Rectal smooth muscle tissue (tissue), 1 donor: ENCODE data around the gene RAD51B.
A peak's percentile ranks its signal among the peaks of the same experiment; 100 is the strongest.
"Not testable (repeated sequence)": the region's sequence is repeated elsewhere in the genome, so short reads cannot be mapped to it uniquely, and the experiment has no call there.

ENCODE experiments used
- H3K27ac ChIP-seq: one replicate; pipeline ENCODE4 v1.7.0; 2013; ENCODE audit warnings: low read depth, low read length, inconsistent platforms
- H3K27me3 ChIP-seq: one replicate; pipeline ENCODE4 v1.7.0; 2013; ENCODE audit warnings: low read length; ENCODE audit not compliant: control insufficient read depth, insufficient read depth
- H3K36me3 ChIP-seq: one replicate; pipeline ENCODE4 v1.7.0; 2013; ENCODE audit warnings: low read length; ENCODE audit not compliant: control insufficient read depth, insufficient read depth
- H3K4me1 ChIP-seq: one replicate; pipeline ENCODE4 v1.7.0; 2013; ENCODE audit warnings: low read length; ENCODE audit not compliant: control insufficient read depth, insufficient read depth
- H3K4me3 ChIP-seq: one replicate; pipeline ENCODE4 v1.7.0; 2013; ENCODE audit warnings: low read length
- H3K9ac ChIP-seq: one replicate; pipeline ENCODE4 v1.7.0; 2013; ENCODE audit warnings: low read length

The RAD51B gene

GRCh38 chr14:68253878-68254528 lies 434.4 kb downstream of the RAD51B start:
- Histone ChIP-seq H3K4me3 (no peak overlapping the region), H3K9ac (no peak overlapping the region), H3K27ac (peak overlapping the region; percentile 50), H3K4me1 (peaks cover 41% of the 10 kb centered on the region), H3K36me3 (no peaks in the 10 kb centered on the region), H3K27me3 (no peaks in the 10 kb centered on the region)

- H3K27ac ChIP-seq = peak overlapping the region; percentile 65
These were observed 435.3 kb downstream of the RAD51B start for GRCh38 chr14:68254669-68255527.

GRCh38 chr14:68255693-68256178 lies 436.2 kb downstream of the RAD51B start:
- Histone ChIP-seq H3K27me3 (no peaks in the 10 kb centered on the region), H3K4me1 (peaks cover 38% of the 10 kb centered on the region), H3K9ac (no peak overlapping the region), H3K27ac (peak overlapping the region; percentile 65), H3K36me3 (no peaks in the 10 kb centered on the region), H3K4me3 (no peak overlapping the region)

More at GRCh38 chr14:68254669-68255527, 435.3 kb downstream of the RAD51B start:
- peaks cover 38% of the 10 kb centered on the region for H3K4me1 ChIP-seq
- H3K4me3 ChIP-seq = no peak overlapping the region
- no peaks in the 10 kb centered on the region for H3K36me3 ChIP-seq
- no peak overlapping the region for H3K9ac ChIP-seq
- H3K27me3 ChIP-seq = no peaks in the 10 kb centered on the region

- H3K9ac ChIP-seq = no peak overlapping the region
- peaks cover 32% of the 10 kb centered on the region for H3K4me1 ChIP-seq
- H3K4me3 ChIP-seq = no peak overlapping the region
- H3K27me3 ChIP-seq = no peaks in the 10 kb centered on the region
- no peaks in the 10 kb centered on the region for H3K36me3 ChIP-seq
- H3K27ac ChIP-seq = no peak overlapping the region
These were observed 438.4 kb downstream of the RAD51B start for GRCh38 chr14:68257969-68258368.

- Histone ChIP-seq H3K27ac (peak overlapping the region; percentile 30), H3K4me1 (peaks cover 32% of the 10 kb centered on the region)
- not testable (repeated sequence) for H3K27me3 ChIP-seq, H3K9ac ChIP-seq, H3K4me3 ChIP-seq, H3K36me3 ChIP-seq
These were observed 439.4 kb downstream of the RAD51B start for GRCh38 chr14:68258995-68259394.

GRCh38 chr14:68260121-68260520 lies 440.5 kb downstream of the RAD51B start:
- no peaks in the 10 kb centered on the region for H3K36me3 ChIP-seq
- H3K27ac ChIP-seq = peak overlapping the region; percentile 64
- no peak overlapping the region for H3K9ac ChIP-seq
- H3K4me3 ChIP-seq = no peak overlapping the region
- peaks cover 35% of the 10 kb centered on the region for H3K4me1 ChIP-seq
- H3K27me3 ChIP-seq = no peaks in the 10 kb centered on the region

- no peaks in the 10 kb centered on the region for H3K27me3 ChIP-seq
- H3K4me3 ChIP-seq = no peak overlapping the region
- H3K27ac ChIP-seq = peak overlapping the region; percentile 64
- H3K4me1 ChIP-seq = peaks cover 24% of the 10 kb centered on the region
- H3K36me3 ChIP-seq = no peaks in the 10 kb centered on the region
- H3K9ac ChIP-seq = no peak overlapping the region
These were observed 441.7 kb downstream of the RAD51B start for GRCh38 chr14:68261092-68261842.

- no peaks in the 10 kb centered on the region for H3K36me3 ChIP-seq
- H3K4me3 ChIP-seq = no peak overlapping the region
- peaks cover 22% of the 10 kb centered on the region for H3K4me1 ChIP-seq
- no peak overlapping the region for H3K9ac ChIP-seq
- H3K27me3 ChIP-seq = no peaks in the 10 kb centered on the region
- H3K27ac ChIP-seq = no peak overlapping the region
These were observed 443.0 kb downstream of the RAD51B start for GRCh38 chr14:68262567-68262966.

GRCh38 chr14:68263563-68264259 lies 444.1 kb downstream of the RAD51B start:
- Histone ChIP-seq H3K4me1 (peaks cover 31% of the 10 kb centered on the region), H3K36me3 (no peaks in the 10 kb centered on the region), H3K9ac (no peak overlapping the region), H3K4me3 (peak overlapping the region; percentile 5), H3K27me3 (no peaks in the 10 kb centered on the region), H3K27ac (peak overlapping the region; percentile 14)

- H3K4me3 ChIP-seq = peak overlapping the region; percentile 5
- H3K27me3 ChIP-seq = no peaks in the 10 kb centered on the region
- H3K27ac ChIP-seq = peak overlapping the region; percentile 22
- no peaks in the 10 kb centered on the region for H3K36me3 ChIP-seq
- peaks cover 35% of the 10 kb centered on the region for H3K4me1 ChIP-seq
- no peak overlapping the region for H3K9ac ChIP-seq
These were observed 444.6 kb downstream of the RAD51B start for GRCh38 chr14:68264260-68264569.

GRCh38 chr14:68266998-68267397 lies 447.4 kb downstream of the RAD51B start:
- H3K9ac ChIP-seq = no peak overlapping the region

GRCh38 chr14:68268197-68268596 lies 448.6 kb downstream of the RAD51B start:
- H3K4me1 ChIP-seq = peaks cover 39% of the 10 kb centered on the region

More at GRCh38 chr14:68266998-68267397, 447.4 kb downstream of the RAD51B start:
- H3K4me3 ChIP-seq = no peak overlapping the region
- H3K36me3 ChIP-seq = no peaks in the 10 kb centered on the region
- no peaks in the 10 kb centered on the region for H3K27me3 ChIP-seq
- H3K4me1 ChIP-seq = peaks cover 37% of the 10 kb centered on the region
- H3K27ac ChIP-seq = no peak overlapping the region

More at GRCh38 chr14:68268197-68268596, 448.6 kb downstream of the RAD51B start:
- no peaks in the 10 kb centered on the region for H3K36me3 ChIP-seq
- no peak overlapping the region for H3K4me3 ChIP-seq
- no peak overlapping the region for H3K9ac ChIP-seq
- no peaks in the 10 kb centered on the region for H3K27me3 ChIP-seq
- H3K27ac ChIP-seq = peak overlapping the region; percentile 73
